ENCODE measurements around the gene ARMC7. TPM values are rescaled to one million over a fixed set of nuclear protein-coding genes. Genes with fewer than 3 reads are reported as not detected.
A peak's percentile ranks its signal among the peaks of the same experiment; 100 is the strongest.
"Not testable (repeated sequence)": the region's sequence is repeated elsewhere in the genome, so short reads cannot be mapped to it uniquely, and the experiment has no call there.

The ARMC7 gene
- total RNA-seq, 3 donors from 2014 or later, result 13.2 to 14.4 (median 13.7) TPM

DNA sequence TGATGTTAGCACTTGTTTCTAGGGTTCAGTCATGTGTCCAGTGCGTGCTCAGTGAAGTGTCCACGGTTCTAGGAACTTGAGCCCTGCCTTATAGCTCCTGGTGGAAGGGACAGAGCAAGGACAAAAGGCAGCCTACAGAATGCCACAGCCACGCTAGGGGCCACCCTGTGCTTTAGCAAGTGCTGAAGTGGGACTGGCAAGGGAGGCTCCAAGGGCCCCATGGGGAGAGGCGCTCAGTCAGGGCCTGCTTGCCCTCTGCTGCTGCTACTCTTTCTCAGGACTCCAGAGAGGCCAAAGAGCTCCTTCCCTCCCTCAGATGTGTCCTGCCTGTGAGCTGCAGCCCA lies 15.0 kb downstream of the ARMC7 start:
- Mint-ChIP-seq H3K4me1 (ENCODE audit: low read depth) (peaks cover 31% of the 10 kb centered on the region), H3K27me3 (ENCODE audit: low read depth) (no peaks in the 10 kb centered on the region), H3K9me3 (no peaks in the 10 kb centered on the region), H3K4me3 (no peak overlapping the region), H3K36me3 (ENCODE audit: insufficient read depth) (peaks cover 9% of the 10 kb centered on the region)
- DNase-seq (no peak), ATAC-seq (no peak)

DNA sequence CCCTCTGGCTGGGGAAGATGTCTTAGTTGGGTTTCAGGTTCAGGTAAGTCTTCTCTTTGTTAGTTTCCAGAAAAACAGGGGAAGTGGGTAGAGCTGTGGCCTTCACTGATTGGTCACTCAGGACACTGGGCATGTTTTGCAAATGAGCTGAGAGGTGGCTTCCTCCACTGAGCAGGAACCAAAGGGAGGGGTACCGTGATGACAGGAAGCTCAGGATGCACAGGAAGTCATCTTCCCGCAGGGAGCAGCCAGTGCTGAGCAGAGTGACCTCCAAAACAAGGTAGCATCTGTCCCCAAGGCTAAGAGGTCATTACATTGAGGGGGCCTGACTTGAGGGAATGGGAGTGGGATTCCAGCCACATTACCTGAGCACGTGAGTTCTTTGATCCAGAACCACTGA lies 16.2 kb downstream of the ARMC7 start:
- Mint-ChIP-seq H3K4me3 (no peak overlapping the region), H3K9me3 (no peaks in the 10 kb centered on the region), H3K36me3 (ENCODE audit: insufficient read depth) (peaks cover 11% of the 10 kb centered on the region), H3K4me1 (ENCODE audit: low read depth) (peaks cover 36% of the 10 kb centered on the region), H3K27me3 (ENCODE audit: low read depth) (no peaks in the 10 kb centered on the region)
- ATAC-seq (no peak), DNase-seq (no peak)

DNA sequence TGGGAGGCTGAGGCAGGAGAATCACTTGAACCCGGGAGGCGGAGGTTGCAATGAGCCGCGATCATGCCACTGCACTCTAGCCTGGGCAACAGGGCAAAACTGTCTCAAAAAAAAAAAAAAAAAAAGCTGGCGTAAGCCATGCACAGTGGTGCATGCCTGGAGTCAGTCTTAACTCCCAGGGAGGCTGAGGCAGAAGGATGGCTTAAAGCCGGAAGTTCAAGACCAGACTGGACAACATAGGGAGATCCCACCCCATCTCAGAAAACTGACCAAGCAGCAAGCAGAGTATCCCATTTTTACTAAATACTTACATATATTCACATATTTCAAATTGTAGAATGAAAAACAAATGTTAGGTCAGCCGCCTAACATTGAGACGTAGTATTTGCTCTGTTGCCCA lies 17.2 kb downstream of the ARMC7 start:
- Mint-ChIP-seq H3K9me3 (no peaks in the 10 kb centered on the region), H3K27me3 (ENCODE audit: low read depth) (no peaks in the 10 kb centered on the region), H3K4me3 (no peak overlapping the region), H3K4me1 (ENCODE audit: low read depth) (peaks cover 36% of the 10 kb centered on the region), H3K36me3 (ENCODE audit: insufficient read depth) (peaks cover 10% of the 10 kb centered on the region)
- ATAC-seq (no peak), DNase-seq (no peak)

DNA sequence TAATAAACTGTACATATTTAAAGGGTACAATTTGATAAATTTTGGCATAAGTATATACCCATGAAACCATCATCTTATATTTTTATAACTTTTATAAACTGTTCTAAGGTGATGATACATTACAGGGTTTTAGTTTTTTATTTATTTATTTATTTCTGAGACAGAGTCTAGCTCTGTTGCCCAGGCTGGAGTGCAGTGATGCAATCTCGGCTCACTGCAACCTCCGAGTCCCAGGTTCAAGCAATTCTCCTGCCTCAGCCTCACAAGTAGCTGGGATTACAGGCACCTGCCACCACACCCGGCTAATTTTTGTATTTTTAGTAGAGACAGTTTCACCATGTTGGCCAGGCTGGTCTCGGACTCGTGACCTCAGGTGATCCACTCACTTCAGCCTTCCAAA lies 18.2 kb downstream of the ARMC7 start:
- H3K4me1 Mint-ChIP-seq (ENCODE audit: low read depth), result peaks cover 40% of the 10 kb centered on the region
- not testable (repeated sequence) for H3K27me3 Mint-ChIP-seq (ENCODE audit: low read depth); H3K9me3 Mint-ChIP-seq; ATAC-seq; H3K4me3 Mint-ChIP-seq; H3K36me3 Mint-ChIP-seq (ENCODE audit: insufficient read depth); DNase-seq

DNA sequence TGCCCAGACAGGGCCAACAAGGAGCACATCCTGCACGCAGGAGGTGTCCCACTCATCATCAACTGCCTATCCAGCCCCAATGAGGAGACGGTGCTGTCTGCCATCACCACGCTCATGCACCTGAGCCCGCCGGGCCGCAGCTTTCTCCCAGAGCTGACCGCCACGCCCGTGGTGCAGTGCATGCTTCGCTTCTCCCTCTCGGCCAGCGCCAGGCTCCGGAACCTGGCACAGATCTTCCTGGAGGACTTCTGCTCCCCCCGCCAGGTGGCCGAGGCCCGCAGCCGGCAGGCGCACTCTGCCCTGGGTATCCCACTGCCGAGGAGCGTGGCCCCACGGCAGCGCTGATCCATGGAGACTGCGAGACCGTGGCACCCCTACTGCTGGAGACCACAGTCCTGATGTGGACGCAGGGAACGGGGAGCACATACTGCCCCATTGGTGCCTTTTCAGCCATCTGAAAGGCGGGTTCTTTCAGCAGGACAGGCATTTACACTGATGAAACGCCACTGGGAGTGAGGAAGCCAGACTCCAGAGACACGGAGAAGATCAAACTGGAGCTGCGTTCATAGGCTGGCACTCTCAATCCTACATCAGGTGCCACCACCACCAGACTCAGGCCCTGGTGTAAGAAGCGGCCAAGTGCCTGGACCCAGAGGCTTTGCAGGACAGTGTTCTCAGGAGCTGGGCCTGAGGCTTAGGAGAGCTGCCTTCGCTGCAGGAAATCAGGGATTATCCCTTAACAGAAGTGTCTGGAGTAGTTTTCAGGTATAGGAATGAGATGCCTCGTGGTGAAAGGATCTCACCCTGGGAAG lies 19.1 kb downstream of the ARMC7 start:
- DNase-seq, result no peak
- Mint-ChIP-seq H3K27me3 (ENCODE audit: low read depth) (no peaks in the 10 kb centered on the region), H3K9me3 (no peaks in the 10 kb centered on the region), H3K36me3 (ENCODE audit: insufficient read depth) (peaks cover 10% of the 10 kb centered on the region), H3K4me3 (peak overlapping the region; percentile 58), H3K4me1 (ENCODE audit: low read depth) (peaks cover 35% of the 10 kb centered on the region)
- ATAC-seq, result no peak

DNA sequence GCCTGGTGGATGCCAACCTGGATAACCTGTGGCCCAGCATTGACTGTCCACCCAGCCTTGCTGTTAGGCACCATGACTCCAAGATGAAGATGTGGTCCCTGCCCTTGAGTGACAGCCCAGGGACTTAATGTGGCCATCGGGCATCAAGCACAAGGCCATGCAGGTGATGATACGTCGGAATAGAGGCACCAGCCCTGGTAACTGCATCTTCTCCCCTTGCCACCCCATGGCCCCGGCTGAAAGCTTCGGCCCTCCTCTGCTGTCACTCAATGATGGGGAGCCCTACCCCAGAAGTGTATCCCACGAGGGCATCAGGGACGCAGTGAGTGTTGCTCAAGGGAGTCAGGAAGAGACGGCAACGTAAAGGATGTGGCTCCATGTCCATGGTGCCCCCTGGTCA lies 19.8 kb downstream of the ARMC7 start:
- no peak for ATAC-seq
- peaks cover 28% of the 10 kb centered on the region for H3K4me1 Mint-ChIP-seq (ENCODE audit: low read depth)
- peaks cover 8% of the 10 kb centered on the region for H3K36me3 Mint-ChIP-seq (ENCODE audit: insufficient read depth)
- H3K4me3 Mint-ChIP-seq, result peak overlapping the region; percentile 58
- no peaks in the 10 kb centered on the region for H3K9me3 Mint-ChIP-seq
- no peak for DNase-seq
- no peaks in the 10 kb centered on the region for H3K27me3 Mint-ChIP-seq (ENCODE audit: low read depth)

DNA sequence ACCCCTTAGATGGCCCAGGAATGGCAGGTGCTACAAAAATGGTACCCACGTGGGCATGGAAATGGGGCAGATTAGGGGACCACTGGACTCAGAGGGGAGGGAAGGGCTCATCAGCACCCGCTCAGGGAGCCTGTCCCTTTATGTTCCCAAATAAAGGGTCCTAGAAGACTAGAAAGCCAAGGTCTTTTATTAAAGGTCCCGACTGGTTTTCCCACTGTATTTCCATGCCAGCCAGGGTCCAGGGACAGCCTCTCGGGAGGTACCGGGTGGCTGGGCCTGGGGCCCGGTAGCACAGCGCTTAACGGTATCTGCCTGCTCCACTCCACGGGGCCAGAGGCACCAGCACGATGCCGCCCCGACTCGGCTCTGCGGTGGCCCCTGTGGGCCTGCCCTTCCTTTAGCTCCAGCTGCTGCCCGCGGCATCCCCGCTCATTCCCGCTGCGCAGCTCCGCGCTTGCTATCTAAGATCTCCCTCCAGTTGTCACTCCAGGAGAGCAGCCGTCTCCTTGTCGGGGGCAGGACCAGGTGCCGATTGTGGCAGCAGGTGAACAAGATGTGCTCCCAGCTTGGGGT lies 20.4 kb downstream of the ARMC7 start:
- ATAC-seq (no peak), DNase-seq (no peak)
- H3K4me1 Mint-ChIP-seq (ENCODE audit: low read depth), result peaks cover 23% of the 10 kb centered on the region
- H3K4me3 Mint-ChIP-seq, result peak overlapping the region; percentile 90
- no peaks in the 10 kb centered on the region for H3K9me3 Mint-ChIP-seq
- peaks cover 10% of the 10 kb centered on the region for H3K36me3 Mint-ChIP-seq (ENCODE audit: insufficient read depth)
- H3K27me3 Mint-ChIP-seq (ENCODE audit: low read depth), result no peaks in the 10 kb centered on the region

DNA sequence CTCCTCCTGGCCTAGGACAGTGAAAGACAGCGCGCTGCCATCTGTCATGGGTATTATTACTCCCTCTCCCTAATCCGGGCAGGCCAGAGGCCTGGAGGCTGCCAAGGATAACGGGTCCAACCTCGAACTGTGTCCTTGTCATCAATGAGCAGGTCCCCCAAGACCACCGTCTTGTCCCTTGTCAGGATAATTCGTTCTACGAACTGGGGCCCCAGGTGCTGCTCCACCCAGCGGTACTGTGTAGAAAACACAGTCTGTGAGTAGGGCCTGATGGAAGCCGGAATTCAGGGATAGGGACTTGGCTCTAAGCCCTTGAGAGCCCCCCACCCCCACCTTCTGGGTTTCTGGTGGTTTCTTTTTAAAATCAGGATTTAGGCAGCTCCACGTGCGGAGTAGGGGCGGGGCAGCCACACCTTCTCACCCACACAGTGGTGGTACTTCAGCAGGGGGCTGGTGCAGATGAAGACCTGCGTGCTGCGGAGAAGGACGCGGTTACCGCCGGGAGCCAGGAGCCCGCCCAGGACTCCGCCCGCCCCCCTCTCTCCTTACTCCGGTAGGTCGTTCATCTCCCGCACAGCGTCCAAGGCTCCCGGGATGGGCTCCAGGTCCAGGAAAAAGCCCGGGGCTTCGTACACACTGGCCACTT lies 21.0 kb downstream of the ARMC7 start:
- DNase-seq (peak; percentile 44), ATAC-seq (peak; percentile 72 to 73)
- H3K9me3 Mint-ChIP-seq, result no peaks in the 10 kb centered on the region
- H3K4me3 Mint-ChIP-seq, result peak overlapping the region; percentile 90
- H3K36me3 Mint-ChIP-seq (ENCODE audit: insufficient read depth), result peaks cover 13% of the 10 kb centered on the region
- H3K27me3 Mint-ChIP-seq (ENCODE audit: low read depth), result no peaks in the 10 kb centered on the region
- H3K4me1 Mint-ChIP-seq (ENCODE audit: low read depth), result peaks cover 19% of the 10 kb centered on the region

DNA sequence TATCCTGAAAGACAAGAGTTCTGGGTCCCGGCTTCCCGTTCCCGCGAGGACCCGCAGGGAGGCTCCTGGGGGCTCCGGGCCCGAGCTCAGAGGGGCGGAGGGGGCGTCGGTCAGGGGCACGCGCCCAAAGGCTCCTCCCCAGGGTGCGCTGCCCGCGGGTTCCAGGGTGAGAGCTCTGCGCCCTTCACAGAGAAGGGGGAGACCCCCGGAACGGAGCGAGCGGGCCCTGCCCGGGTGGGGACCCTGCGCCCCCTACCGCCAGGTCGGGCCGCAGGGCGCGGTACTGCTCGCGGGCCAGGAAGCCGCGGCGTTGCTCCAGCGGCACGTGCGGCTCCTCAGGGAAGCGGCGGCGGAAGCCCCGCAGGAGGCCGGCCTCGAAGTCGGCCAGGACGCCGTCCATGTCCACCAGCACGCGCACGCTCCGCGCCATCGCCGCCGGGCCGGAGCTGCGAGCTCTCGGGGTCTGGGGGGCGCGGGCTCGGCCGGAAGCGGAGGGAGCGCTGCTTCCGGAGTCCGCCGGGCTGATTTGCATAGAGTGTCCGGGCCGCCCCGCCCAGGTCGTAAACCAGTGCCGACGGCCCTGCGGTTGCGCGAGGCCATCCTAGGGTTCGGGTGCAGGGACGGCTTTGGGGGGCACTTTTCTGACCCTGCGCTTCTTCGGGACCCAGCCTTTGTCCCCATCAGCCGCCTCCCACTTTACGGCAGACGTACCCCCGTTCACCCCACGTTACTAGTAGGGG lies 21.7 kb downstream of the ARMC7 start, which contains the start of gene NT5C:
Gene NT5C (minus strand): TSS at position 465 of the 740 bp plus-strand sequence. CDS start 35 bp downstream, at position 430.
- H3K9me3 Mint-ChIP-seq, result no peaks in the 10 kb centered on the region
- H3K4me3 Mint-ChIP-seq, result peak within 1 kb of the TSS; percentile 90
- ATAC-seq (peak; percentile 83 to 85), DNase-seq (peak; percentile 52)
- peaks cover 12% of the 10 kb centered on the region for H3K4me1 Mint-ChIP-seq (ENCODE audit: low read depth)
- peaks cover 14% of the 10 kb centered on the region for H3K36me3 Mint-ChIP-seq (ENCODE audit: insufficient read depth)
- H3K27me3 Mint-ChIP-seq (ENCODE audit: low read depth), result no peaks in the 10 kb centered on the region

DNA sequence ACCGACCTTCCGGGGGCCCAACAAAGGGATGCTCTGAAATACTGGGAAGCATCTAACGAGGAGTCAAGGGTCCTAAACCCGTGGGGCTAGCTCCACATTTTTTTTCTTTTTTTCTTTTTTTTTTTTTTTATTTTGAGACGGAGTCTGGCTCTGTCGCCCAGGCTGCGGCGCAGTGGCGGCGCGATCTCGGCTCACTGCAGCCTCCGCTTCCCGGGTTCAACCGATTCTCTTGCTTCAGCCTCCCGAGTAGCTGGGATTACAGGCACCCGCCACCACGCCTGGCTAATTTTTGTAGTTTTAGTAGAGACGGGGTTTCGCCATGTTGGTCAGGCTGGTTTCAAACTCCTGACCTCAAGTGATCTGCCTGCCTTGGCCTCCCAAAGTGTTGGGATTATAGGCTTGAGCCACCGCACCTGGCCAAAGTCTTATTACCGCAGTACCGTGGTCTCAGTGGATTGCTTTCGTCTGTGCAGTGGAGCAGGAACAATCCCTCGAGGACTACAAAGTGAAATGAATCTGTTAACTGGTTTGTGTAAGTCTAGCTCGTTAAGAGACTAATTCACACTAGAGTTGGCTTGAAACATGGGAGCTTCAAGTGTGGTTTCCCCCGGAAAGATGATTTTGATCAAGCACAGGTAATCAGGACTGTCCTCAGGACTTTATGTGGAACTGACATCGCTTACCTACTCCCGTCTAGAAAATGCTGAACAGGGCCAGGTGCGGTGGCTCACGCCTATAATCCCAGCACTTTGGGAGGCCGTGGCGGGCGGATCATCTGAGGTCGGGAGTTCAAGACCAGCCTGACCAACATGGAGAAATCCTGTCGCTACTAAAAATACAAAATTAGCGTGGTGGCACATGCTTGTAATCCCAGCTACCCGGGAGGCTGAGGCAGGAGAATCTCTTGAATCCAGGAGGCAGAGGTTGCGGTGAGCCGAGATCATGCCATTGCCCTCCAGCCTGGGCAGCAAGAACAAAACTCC lies 22.5 kb downstream of the ARMC7 start:
- H3K9me3 Mint-ChIP-seq; H3K27me3 Mint-ChIP-seq (ENCODE audit: low read depth); DNase-seq; ATAC-seq: not testable (repeated sequence)
- Mint-ChIP-seq H3K4me1 (ENCODE audit: low read depth) (peaks cover 12% of the 10 kb centered on the region), H3K4me3 (peak overlapping the region; percentile 85), H3K36me3 (ENCODE audit: insufficient read depth) (peaks cover 14% of the 10 kb centered on the region)

DNA sequence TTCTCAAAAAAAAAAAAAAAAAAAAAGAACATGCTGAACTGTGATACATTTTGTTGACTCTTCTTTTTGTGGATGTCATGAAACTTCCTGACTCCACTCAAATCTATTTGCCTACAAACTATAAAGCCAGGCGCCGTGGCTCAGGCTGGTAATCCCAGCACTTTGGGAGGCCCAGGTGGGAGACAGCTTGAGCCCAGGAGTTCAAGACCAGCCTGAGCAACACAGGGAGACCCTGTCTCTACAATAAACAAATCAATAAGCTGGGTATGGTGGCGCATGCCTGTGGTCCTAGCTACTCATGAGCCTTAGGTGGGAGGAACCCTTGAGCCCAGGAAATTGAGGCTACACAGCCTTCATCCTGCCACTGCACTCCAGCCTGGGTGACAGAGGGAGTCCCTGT lies 23.2 kb downstream of the ARMC7 start:
- H3K27me3 Mint-ChIP-seq (ENCODE audit: low read depth), result no peaks in the 10 kb centered on the region
- DNase-seq (no peak), ATAC-seq (no peak)
- peaks cover 14% of the 10 kb centered on the region for H3K36me3 Mint-ChIP-seq (ENCODE audit: insufficient read depth)
- peaks cover 12% of the 10 kb centered on the region for H3K4me1 Mint-ChIP-seq (ENCODE audit: low read depth)
- H3K4me3 Mint-ChIP-seq, result peak overlapping the region; percentile 19
- H3K9me3 Mint-ChIP-seq, result no peaks in the 10 kb centered on the region

DNA sequence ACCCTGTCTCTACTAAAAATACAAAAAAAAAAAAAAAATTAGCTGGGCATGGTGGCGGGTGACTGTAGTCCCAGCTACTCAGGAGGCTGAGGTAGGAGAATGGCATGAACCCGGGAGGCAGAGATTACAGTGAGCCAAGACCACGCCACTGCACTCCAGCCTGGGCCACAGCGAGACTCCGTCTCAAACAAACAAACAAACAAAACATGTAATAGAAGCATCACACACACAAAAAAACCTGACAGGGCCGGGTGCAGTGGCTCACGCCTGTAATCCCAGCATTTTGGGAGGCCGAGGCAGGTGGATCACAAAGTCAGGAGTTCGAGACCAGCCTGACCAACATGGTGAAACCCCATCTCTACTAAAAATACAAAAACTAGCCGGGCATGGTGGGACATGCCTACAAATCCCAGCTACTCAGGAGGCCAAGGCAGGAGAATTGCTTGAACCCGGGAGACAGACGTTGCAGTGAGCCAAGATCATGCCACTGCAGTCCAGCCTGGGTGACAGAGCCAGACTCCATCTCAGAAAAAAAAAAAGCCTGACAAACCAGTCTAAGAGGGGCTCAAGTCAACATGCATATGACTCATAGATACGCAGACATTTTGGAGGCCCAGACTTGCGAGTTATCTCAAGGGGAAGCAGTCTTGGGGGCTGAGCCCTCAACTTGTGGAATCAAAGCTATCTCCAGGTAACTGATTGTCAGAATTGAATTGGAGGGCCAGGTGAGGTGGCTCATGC lies 24.0 kb downstream of the ARMC7 start:
- not testable (repeated sequence) for ATAC-seq; DNase-seq; H3K27me3 Mint-ChIP-seq (ENCODE audit: low read depth); H3K4me3 Mint-ChIP-seq; H3K9me3 Mint-ChIP-seq
- Mint-ChIP-seq H3K36me3 (ENCODE audit: insufficient read depth) (peaks cover 14% of the 10 kb centered on the region), H3K4me1 (ENCODE audit: low read depth) (peaks cover 12% of the 10 kb centered on the region)

DNA sequence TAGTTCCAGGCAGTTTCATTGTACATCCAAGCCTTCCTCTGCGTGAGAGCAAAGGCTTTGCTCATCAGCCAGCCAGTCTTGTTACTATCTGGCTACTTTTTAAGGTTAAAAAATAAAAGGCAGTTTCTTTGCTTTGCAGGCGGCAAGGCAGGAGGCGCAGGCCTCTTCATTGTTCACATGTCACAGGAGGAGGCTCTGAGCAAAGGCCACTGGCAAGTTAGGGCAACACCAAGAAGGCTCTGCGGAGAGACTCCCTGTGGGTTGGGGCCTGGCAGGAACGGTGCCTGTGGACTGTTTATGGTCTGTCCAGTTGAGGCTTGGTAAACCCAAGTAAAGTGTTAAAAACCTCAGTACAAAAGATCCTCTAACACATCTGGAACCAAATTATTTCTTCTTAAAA lies 25.7 kb downstream of the ARMC7 start:
- Mint-ChIP-seq H3K9me3 (no peaks in the 10 kb centered on the region), H3K4me1 (ENCODE audit: low read depth) (peaks cover 7% of the 10 kb centered on the region), H3K4me3 (no peak overlapping the region), H3K27me3 (ENCODE audit: low read depth) (no peaks in the 10 kb centered on the region), H3K36me3 (ENCODE audit: insufficient read depth) (peaks cover 12% of the 10 kb centered on the region)
- DNase-seq, result no peak
- ATAC-seq, result no peak
